Neural progenitor cell (in vitro differentiated cells): ENCODE measurements around the gene DNAJB8. TPM values are rescaled to one million over a fixed set of nuclear protein-coding genes. Genes with fewer than 3 reads are reported as not detected.

Experiments used
- DNase-seq: peaks from one replicate; pipeline ENCODE4 v3.0.0-alpha.2; 2016; ENCODE audit warnings: low spot score
- H2AFZ ChIP-seq: fragments of 200-600 bp; sonication (generic); replicated peaks from 2 replicates; pipeline ENCODE4 v1.6.1; 2016; ENCODE audit warnings: antibody characterized with exemption
- H3F3A ChIP-seq: fragments of 200-600 bp; sonication (generic); 2 replicates; pipeline ENCODE4 v1.6.1; 2016; ENCODE audit warnings: antibody characterized with exemption, low read depth
- H3K27ac ChIP-seq: fragments of 200-600 bp; sonication (generic); 2 replicates; pipeline ENCODE4 v1.5.1; 2016; ENCODE audit warnings: mild to moderate bottlenecking
- H3K27me3 ChIP-seq: fragments of 200-600 bp; sonication (generic); 2 replicates; pipeline ENCODE4 v1.6.1; 2016; ENCODE audit warnings: mild to moderate bottlenecking, moderate library complexity
- H3K36me3 ChIP-seq: fragments of 200-600 bp; sonication (generic); 2 replicates; pipeline ENCODE4 v1.5.1; 2016
- H3K4me1 ChIP-seq: fragments of 200-600 bp; sonication (generic); 2 replicates; pipeline ENCODE4 v1.6.1; 2016; ENCODE audit warnings: mixed run types
- H3K4me2 ChIP-seq: fragments of 200-600 bp; sonication (generic); 2 replicates; pipeline ENCODE4 v1.6.1; 2016
- H3K4me3 ChIP-seq: fragments of 200-600 bp; sonication (generic); 2 replicates; pipeline ENCODE4 v1.5.1; 2016
- H3K79me2 ChIP-seq: fragments of 200-600 bp; sonication (generic); 2 replicates; pipeline ENCODE4 v1.6.1; 2016; ENCODE audit warnings: low read depth
- H3K9ac ChIP-seq: fragments of 200-600 bp; sonication (generic); 2 replicates; pipeline ENCODE4 v1.6.1; 2016
- H3K9me3 ChIP-seq: fragments of 200-600 bp; sonication (generic); 2 replicates; pipeline ENCODE4 v1.5.1; 2016; ENCODE audit warnings: low read depth
- H4K20me1 ChIP-seq: fragments of 200-600 bp; sonication (generic); 2 replicates; pipeline ENCODE4 v1.6.1; 2016; ENCODE audit warnings: low read depth
- H3K27ac Mint-ChIP-seq: 3 replicates; pipeline ENCODE4 v1.8.0; 2021; ENCODE audit warnings: mixed read lengths
- H3K27me3 Mint-ChIP-seq: 2 replicates; pipeline ENCODE4 v1.8.0; 2022; ENCODE audit warnings: low read depth, mild to moderate bottlenecking, inconsistent platforms, moderate library complexity, mixed read lengths; ENCODE audit not compliant: insufficient read depth
- H3K36me3 Mint-ChIP-seq: 3 replicates; pipeline ENCODE4 v1.8.0; 2021; ENCODE audit warnings: mixed read lengths
- H3K4me1 Mint-ChIP-seq: 3 replicates; pipeline ENCODE4 v1.8.0; 2021; ENCODE audit warnings: mixed read lengths
- H3K4me3 Mint-ChIP-seq: 3 replicates; pipeline ENCODE4 v1.8.0; 2021; ENCODE audit warnings: mild to moderate bottlenecking, moderate library complexity, mixed read lengths
- H3K9me3 Mint-ChIP-seq: 3 replicates; pipeline ENCODE4 v1.8.0; 2020; ENCODE audit warnings: mixed read lengths
- EZH2 ChIP-seq: fragments of 200-600 bp; sonication (generic); IDR thresholded peaks from 2 replicates; pipeline ENCODE4 v1.6.1; 2017; ENCODE audit warnings: antibody characterized with exemption, mild to moderate bottlenecking, moderate library complexity
- EZH2phosphoT487 ChIP-seq: fragments of 200-600 bp; sonication (generic); IDR thresholded peaks from 2 replicates; pipeline ENCODE4 v1.6.1; 2017; ENCODE audit warnings: antibody characterized with exemption
- total RNA-seq: library from RNA; depleted of rRNA; stranded (reverse); fragments of >200 nt; gene quantifications from 2 replicates; pipeline ENCODE4 v1.2.3, GENCODE V29; 2015; ENCODE audit warnings: low replicate concordance
- TF ChIP-seq, protein P1 (sequence below): fragments of 200-600 bp; sonication (generic); IDR thresholded peaks from 2 replicates; pipeline ENCODE4 v1.5.1; 2017; ENCODE audit warnings: antibody characterized with exemption, mild to moderate bottlenecking

The DNAJB8 gene
- total RNA-seq, 1 donor from 2014 or later = not detected

DNA sequence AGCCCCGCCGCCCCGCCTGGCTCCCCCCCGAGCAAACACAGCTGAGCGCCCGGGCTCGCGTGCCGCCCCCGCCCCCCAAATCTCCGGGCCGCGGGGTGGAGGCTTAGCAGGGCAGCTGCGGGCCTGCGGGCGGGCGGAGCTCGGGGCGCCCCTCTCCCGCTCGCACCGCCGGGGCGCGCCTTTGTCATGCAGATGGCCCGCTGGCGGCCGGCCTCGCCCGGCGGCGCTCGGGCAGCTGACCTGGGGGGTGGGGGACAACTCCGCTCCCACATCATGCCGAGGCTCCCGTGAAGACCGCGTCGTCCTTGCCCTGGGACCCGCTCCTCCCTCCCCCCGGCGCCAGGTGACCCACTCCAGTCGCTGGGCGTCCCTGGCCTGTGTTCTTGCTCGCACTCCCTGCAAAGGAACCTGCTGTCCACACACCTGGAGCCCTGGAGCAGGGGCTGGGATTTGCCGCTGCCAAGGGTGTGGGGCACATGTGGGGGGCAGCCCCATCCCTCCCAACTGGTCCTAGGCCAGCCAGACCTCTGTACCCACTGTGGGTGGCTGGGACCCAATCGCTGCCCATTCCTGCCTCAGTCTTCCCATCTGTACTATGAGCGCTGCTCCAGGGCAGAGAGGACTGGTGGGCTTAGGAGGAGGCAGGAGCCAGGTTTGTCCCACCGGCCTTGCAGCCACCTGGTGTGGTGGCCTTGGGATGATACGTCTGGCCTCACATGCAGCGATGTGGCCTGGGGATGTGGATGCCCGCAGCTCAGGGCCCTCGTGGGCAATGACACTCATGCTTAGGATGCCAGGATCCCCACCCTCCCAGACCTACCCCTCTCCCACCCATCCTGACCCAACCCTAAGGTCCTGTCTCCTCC lies 33.5 kb downstream of the DNAJB8 start:
- Histone ChIP-seq H3K36me3 (no peaks in the 10 kb centered on the region), H3K79me2 (no peaks in the 10 kb centered on the region), H2AFZ (peak overlapping the region; percentile 80), H3K27me3 (peaks cover 70% of the 10 kb centered on the region), H3K9ac (no peak overlapping the region), H3K4me3 (peak overlapping the region; percentile 68), H3K4me1 (peaks cover 17% of the 10 kb centered on the region), H3K4me2 (peak overlapping the region; percentile 97), H3K27ac (no peak overlapping the region), H3K9me3 (no peaks in the 10 kb centered on the region), H3F3A (peaks cover 14% of the 10 kb centered on the region), H4K20me1 (no peaks in the 10 kb centered on the region)
- peak; percentile 86 for DNase-seq
- H3K36me3 Mint-ChIP-seq = no peaks in the 10 kb centered on the region
- peak overlapping the region; percentile 55 for H3K4me3 Mint-ChIP-seq
- H3K27ac Mint-ChIP-seq = no peak overlapping the region
- peaks cover 27% of the 10 kb centered on the region for H3K4me1 Mint-ChIP-seq
- H3K9me3 Mint-ChIP-seq = no peaks in the 10 kb centered on the region
- TF ChIP-seq EZH2 = no peak
- TF ChIP-seq EZH2phosphoT487 = no peak
- TF ChIP-seq, protein P1, sequence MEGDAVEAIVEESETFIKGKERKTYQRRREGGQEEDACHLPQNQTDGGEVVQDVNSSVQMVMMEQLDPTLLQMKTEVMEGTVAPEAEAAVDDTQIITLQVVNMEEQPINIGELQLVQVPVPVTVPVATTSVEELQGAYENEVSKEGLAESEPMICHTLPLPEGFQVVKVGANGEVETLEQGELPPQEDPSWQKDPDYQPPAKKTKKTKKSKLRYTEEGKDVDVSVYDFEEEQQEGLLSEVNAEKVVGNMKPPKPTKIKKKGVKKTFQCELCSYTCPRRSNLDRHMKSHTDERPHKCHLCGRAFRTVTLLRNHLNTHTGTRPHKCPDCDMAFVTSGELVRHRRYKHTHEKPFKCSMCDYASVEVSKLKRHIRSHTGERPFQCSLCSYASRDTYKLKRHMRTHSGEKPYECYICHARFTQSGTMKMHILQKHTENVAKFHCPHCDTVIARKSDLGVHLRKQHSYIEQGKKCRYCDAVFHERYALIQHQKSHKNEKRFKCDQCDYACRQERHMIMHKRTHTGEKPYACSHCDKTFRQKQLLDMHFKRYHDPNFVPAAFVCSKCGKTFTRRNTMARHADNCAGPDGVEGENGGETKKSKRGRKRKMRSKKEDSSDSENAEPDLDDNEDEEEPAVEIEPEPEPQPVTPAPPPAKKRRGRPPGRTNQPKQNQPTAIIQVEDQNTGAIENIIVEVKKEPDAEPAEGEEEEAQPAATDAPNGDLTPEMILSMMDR = no peak
- H3K27me3 Mint-ChIP-seq = peaks cover 39% of the 10 kb centered on the region

DNA sequence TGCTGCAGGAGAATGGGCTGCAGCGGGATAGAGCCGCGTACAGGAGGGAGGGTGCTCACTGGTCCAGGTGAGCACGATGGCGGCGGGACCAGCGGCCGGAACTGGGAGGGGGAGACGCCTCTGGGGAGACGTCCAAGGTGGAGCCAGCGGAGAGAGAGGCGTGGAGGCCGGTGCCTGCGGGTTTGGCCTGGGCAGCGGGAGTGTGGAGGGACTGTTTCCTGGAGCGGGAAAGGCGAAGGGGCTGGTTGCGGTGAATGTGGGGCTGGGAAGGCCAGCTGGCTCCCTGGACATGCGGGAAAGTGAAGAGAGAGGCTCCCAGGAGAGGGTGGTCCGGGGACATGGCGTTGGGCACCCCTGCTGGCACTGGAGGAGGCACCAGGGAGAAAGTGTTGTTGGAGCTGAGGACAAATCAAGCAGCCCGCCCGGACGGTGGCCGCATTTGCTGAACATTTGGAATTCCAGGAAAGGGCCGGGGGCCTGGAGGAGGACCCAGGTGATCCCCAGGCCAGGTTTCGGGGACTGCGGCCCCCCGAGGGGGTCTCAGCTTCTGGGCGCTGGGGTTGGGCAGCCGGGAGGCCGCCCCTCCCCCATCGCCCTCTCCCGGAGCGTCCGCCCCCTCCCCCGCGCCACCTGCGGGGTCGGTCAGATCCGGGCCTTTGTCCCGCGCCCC lies 34.3 kb downstream of the DNAJB8 start:
- H3K4me1 Mint-ChIP-seq = peaks cover 35% of the 10 kb centered on the region
- Histone ChIP-seq H3K27ac (no peak overlapping the region), H3K79me2 (no peaks in the 10 kb centered on the region), H3K4me1 (peaks cover 17% of the 10 kb centered on the region), H3K4me3 (peak overlapping the region; percentile 68), H4K20me1 (peaks cover 6% of the 10 kb centered on the region), H3K27me3 (peaks cover 78% of the 10 kb centered on the region), H2AFZ (peak overlapping the region; percentile 80), H3K9me3 (no peaks in the 10 kb centered on the region), H3K36me3 (no peaks in the 10 kb centered on the region), H3K4me2 (peak overlapping the region; percentile 97), H3K9ac (no peak overlapping the region), H3F3A (peaks cover 16% of the 10 kb centered on the region)
- H3K9me3 Mint-ChIP-seq = no peaks in the 10 kb centered on the region
- H3K36me3 Mint-ChIP-seq = no peaks in the 10 kb centered on the region
- TF ChIP-seq EZH2phosphoT487 (peak; percentile 40), EZH2 (peak; percentile 31)
- TF ChIP-seq, protein P1 = no peak
- peak overlapping the region; percentile 83 for H3K4me3 Mint-ChIP-seq
- H3K27me3 Mint-ChIP-seq = peaks cover 39% of the 10 kb centered on the region
- peak overlapping the region; percentile 90 for H3K27ac Mint-ChIP-seq
- peak; percentile 55 for DNase-seq

DNA sequence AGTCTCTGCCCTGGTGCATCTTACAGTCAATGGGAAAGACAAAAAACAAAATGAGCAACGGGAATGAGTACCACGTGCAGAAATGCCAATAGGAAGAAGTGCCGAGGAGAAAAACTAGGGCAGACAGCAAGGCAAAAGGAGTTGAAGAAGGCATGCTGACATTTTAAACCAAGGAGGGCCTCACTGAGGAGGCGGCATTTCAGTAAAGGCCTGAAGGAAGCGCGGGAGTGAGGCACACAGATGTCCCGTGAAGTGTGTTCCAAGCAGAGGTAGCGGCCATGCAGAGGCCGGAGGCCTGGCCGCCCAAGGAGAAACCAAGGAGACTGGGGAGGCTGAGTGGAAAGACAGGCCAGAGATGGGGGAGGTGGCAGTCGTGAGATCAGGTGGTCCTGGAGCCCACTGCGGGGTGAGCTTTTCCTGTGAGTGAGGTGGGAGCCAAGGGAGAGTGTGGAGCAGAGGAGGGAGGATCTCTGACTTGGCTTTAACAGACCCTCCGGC lies 34.8 kb downstream of the DNAJB8 start:
- no peak for DNase-seq
- Histone ChIP-seq H2AFZ (peak overlapping the region; percentile 80), H3K9me3 (no peaks in the 10 kb centered on the region), H3K79me2 (no peaks in the 10 kb centered on the region), H3K4me2 (peak overlapping the region; percentile 97), H3K36me3 (no peaks in the 10 kb centered on the region), H3K27ac (no peak overlapping the region), H3K27me3 (peaks cover 84% of the 10 kb centered on the region), H4K20me1 (peaks cover 12% of the 10 kb centered on the region), H3K4me3 (peak overlapping the region; percentile 68), H3K9ac (no peak overlapping the region), H3F3A (peaks cover 21% of the 10 kb centered on the region), H3K4me1 (peaks cover 17% of the 10 kb centered on the region)
- Mint-ChIP-seq H3K27me3 (peaks cover 41% of the 10 kb centered on the region), H3K27ac (no peak overlapping the region), H3K9me3 (no peaks in the 10 kb centered on the region), H3K4me1 (peaks cover 41% of the 10 kb centered on the region), H3K36me3 (no peaks in the 10 kb centered on the region), H3K4me3 (peak overlapping the region; percentile 83)
- TF ChIP-seq EZH2phosphoT487 = no peak
- TF ChIP-seq, protein P1 = no peak
- peak; percentile 30 for TF ChIP-seq EZH2
